ENCODE data around the gene ZDHHC5.
"Not testable (repeated sequence)": the region's sequence is repeated elsewhere in the genome, so short reads cannot be mapped to it uniquely, and the experiment has no call there.

The ZDHHC5 gene

GRCh38 chr11:57645689-57646085 is 22.2 kb upstream of the ZDHHC5 start:
- DNase-seq: no peak

DNA sequence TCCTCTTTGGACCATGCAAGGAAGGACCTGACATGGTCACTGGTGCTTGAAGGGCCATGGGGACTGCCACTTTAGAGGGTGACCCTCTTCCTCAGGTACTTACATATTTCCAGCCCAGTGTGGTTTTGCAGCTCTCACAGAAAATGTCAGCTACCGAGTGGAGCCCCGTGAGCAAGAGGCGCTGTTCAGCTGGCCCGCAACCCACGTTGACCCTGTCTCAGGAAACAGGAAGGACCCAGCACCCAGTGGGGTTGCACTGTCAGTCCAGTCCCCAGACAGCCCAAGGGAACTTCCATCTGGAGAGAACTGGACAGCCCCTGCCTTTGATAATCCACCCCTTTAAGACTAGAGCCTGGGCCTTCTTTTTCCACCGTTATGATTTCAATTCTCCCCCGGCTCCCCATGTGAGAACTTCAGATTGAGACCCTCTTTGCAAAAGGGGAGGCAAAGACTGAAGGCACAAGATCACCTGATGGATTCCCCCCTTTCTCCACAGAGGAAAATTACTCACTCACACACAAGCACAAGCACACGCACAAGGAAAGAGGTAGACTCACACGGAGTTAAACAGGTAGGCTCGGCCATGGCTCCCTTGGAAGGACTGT is 21.6 kb upstream of the ZDHHC5 start:
- no peak for DNase-seq

DNA sequence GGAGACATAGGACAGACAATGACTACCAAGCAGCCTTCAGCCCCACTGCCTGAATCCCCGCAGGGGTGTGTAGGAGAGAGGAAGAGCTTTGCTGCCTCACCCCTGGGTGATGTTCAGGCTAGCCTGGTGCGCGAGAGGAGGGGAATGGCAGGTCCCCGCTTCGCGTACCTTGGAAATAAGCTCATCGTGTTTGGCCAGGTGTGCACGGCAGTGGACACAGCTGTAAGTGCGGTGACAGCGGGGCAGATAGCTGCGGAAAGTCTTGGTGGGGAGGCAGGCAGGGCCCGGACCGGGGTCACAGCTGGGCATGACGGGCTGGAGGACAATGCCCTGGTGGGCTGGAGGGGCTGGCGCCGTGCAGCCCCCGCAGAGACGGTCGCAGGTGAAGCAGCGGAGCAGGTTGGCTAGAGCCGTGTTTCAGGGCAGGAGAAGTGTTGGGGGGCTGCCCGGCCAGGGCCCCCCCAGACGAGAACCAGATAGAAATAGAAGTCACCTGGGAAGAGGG is 21.1 kb upstream of the ZDHHC5 start:
- peak in 1 of 2 experiments; percentile 36 for DNase-seq

- DNase-seq: peak in 1 of 2 experiments; percentile 26
Observed at GRCh38 chr11:57647372-57647771, 20.5 kb upstream of the ZDHHC5 start.

DNA sequence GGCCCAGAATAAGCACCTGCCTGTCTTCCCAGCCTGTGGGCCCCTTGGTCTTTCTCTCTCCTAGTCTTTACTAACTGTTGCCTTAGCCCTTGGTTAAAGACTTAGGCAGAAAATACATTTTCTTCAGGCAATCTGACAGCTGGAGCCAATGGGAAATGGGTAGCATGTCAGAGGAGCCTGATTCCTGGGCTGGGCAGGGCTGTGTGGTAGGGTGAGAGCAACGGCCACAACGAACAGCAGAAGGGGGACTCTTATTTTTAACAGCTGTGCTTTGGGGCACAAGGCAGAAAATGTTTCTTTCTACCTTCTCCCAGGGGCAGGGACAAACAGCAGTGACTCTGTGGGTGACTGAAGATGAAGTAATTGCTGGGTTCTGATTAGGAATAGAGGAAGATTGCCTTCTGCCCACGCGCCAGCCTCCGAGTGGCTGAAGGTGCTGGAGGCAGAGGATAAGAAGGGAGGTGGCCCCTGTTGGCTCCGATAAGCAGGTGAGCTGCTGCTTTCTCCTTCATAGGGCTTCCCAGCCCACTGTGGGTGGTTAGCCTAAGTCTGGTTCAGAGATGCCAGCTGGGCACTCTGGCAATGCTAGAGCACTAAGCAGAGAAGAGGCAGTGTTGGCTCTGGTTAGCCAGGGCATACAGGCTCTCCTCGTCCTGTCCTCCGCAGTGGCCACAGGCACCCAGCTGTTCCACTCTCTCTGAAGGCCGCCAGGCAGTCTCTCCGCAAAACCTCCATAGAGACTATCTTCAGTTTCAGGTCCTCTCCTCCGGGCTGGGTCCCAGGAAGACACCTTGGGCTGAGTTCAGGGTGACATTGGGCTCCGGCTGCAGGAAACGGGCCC is 19.7 kb upstream of the ZDHHC5 start:
- no peak for DNase-seq

GRCh38 chr11:57648801-57649735 is 18.8 kb upstream of the ZDHHC5 start:
- DNase-seq: peak in 1 of 2 experiments; percentile 29

- no peak for DNase-seq
Observed at GRCh38 chr11:57649826-57650738, 17.8 kb upstream of the ZDHHC5 start, which contains the start of gene YPEL4. YPEL4 (minus strand) TSS chr11:57649912; CDS start chr11:57647107, 2,805 bp downstream.

DNA sequence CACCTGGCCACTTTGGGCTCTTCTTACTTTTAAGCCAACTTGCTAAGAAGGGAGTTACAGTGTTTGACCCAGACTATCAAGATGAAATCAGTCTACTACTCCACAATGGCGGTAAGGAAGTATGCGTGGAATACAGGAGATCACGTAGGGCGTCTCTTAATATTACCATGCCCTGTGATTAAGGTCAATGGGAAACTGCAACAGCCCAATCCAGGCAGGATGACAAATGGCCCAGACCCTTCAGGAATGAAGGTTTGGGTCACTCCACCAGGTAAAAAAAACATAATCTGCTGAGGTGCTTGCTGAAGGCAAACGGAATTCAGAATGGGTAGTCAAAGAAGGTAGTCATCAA is 17.2 kb upstream of the ZDHHC5 start:
- no peak for DNase-seq

DNA sequence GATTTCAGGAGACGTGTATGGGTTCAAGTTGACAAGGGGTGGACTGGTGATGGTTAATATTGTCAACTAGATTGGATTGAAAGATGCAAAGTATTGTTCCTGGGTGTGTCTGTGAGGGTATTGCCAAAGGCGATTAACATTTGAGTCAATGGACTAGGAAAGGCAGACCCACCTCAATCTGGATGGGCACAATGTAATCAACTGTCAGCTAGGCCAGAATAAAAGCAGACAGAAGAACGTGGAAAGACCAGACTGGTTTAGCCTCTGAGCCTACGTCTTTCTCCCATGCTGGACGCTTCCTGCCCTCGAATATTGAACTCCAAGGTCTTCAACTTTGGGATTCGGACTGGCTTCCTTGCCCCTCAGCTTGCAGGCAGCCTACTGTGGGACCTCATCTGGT is 16.5 kb upstream of the ZDHHC5 start:
- no peak for DNase-seq

- not testable (repeated sequence) for DNase-seq
Observed at GRCh38 chr11:57652230-57652629, 15.7 kb upstream of the ZDHHC5 start.

DNA sequence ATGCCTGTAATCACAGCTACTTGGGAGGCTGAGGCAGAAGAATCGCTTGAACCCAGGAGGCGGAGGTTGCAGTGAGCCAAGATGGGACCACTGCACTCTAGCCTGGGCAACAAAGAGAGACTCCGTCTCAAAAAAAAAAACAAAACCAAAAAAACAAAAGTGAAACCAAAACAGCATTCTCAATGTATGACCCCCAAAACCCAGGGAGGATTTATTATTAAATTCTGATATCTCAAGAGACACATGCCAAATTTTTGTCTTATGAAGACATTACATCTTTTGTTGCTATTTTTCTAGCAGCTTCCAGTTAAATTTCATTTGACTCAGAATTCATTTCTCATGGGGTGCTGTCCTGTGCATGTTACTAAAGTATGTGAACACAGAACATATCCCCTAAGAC is 15.3 kb upstream of the ZDHHC5 start:
- no peak for DNase-seq

GRCh38 chr11:57653163-57653562 is 14.8 kb upstream of the ZDHHC5 start:
- no peak for DNase-seq

- no peak for DNase-seq
Observed at GRCh38 chr11:57656885-57657193, 11.1 kb upstream of the ZDHHC5 start.

GRCh38 chr11:57657194-57658022 is 10.5 kb upstream of the ZDHHC5 start, which contains the start of gene CLP1:
CLP1 (plus strand) TSS chr11:57657762; CDS start chr11:57659477, 1,715 bp downstream.
- DNase-seq: peak; percentile 98 to 99

DNA sequence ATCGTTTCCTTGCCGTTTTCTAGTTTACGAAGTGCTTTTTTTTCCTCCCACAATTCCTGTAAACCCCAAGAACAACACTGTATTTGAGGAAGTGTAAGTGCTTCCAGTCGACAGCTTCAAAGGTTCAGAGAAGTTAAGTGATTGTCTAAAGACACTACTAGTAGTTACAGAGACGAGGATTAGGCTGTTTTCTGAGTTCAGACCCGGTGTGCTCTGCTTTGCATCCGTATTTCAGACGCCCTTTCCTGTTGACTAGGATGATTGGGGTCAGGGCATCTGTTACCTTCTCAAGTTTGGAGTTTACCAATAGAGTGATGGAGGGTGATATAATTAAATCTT is 9.9 kb upstream of the ZDHHC5 start:
- DNase-seq: no peak

GRCh38 chr11:57659669-57660068 is 8.2 kb upstream of the ZDHHC5 start:
- DNase-seq: no peak

- DNase-seq: no peak
Observed at GRCh38 chr11:57662893-57663292, 5.0 kb upstream of the ZDHHC5 start.

GRCh38 chr11:57663975-57664374 is 3.9 kb upstream of the ZDHHC5 start:
- no peak for DNase-seq

- DNase-seq: peak; percentile 99
Observed at GRCh38 chr11:57667117-57667735, 688 bp upstream of the ZDHHC5 start.

DNA sequence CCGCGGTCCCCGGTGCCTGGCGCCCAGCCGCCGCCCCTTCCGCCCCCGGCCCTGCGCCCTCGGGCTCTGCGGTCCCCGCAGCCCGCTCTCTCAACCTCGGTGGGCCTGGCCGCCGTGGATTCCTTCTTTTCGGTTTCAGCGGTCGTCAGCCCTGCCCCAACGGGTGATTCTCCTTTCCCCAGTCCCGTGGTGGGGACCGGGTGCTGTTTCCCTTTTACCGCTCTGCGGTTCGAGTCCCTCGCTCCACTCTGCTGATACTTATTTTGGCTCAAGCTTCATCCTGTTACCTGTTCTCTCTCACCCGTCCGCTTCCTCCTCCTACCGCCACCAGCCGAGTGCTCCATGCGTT is 494 bp downstream of the ZDHHC5 start:
- DNase-seq: peak in 1 of 2 experiments; percentile 55

DNA sequence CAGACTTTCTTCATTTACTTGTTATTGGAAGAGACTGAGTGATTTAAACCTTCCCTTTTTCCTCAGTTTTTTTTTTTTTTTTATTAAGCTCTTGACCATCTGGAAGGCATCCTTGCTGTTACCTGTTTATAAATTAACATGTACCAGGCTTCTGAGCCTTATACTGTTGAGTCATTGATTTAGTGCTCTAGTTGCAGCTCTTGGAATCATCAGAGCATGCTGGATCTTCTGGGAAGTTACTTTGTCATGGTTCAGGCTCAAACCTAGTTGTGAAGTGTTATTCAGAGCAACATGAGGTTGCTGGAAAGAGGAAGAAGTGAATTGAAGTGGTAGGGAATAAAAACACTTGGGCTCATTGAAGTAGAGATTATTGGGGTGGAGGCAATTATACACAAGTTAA is 6.3 kb downstream of the ZDHHC5 start:
- no peak for DNase-seq

Data from NCI-H526 (cell line).